SHP77 (cell line): Measurements from ENCODE around the gene MYCBP.
"Not testable (repeated sequence)": the region's sequence is repeated elsewhere in the genome, so short reads cannot be mapped to it uniquely, and the experiment has no call there.

Experiments used
- DNase-seq, 2 experiments: peaks; one replicate each; lab custom pipeline; 2025; lab: John Stamatoyannopoulos, UW

MYCBP gene, protein sequence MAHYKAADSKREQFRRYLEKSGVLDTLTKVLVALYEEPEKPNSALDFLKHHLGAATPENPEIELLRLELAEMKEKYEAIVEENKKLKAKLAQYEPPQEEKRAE

DNA sequence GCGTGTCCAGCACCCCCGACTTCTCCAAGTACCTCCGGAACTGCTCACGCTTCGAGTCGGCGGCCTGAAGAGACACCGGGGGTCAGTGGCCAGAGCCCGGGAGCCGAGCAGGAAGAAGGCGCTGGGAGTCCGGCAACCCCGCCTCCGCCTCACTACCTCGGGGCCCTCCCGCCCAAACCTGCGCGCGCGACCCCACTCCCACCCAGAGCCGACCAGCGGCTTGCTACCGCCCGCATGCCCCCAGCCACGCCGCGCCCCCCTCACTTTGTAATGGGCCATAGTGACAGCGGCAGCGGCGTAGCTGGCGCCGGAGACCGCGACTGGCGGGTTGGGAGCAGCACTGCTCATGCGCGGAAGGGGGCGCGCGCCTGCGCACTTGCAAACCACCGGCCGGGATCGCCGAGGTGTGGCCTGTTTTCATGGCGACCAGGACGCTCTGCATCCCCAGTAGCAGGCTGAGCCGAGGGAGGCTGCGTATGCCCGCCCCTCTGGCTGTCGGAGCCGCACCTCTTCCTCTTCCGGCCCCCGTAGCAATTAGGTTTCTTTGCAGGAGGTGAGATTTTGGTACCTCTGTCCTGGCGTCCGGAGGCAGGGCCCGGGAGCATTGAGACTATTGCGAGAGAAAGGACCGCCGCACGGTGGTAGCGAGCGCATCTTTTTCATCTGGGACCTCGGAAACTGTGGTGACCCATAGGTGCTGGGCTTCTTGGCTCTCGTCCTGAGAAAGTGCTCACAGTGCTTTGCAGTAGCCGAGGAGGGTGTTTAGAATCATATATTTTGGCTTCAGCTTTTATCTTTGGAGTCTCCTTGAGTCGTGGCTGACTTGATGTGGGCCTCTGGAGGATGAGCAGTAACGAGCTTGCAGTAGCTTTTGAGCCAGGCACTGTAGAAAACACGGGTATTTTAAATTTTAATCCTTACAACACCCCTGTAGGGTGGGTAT, at the start of gene MYCBP:
TSS of gene MYCBP (minus strand) at position 322 of the 943 bp plus-strand sequence. CDS start at position 279, 43 bp downstream.
- peak; percentile 89 to 92 for DNase-seq

- DNase-seq, result peak; percentile 2 to 6
Measured at GRCh38 chr1:38919130-38919529, 46.0 kb upstream of the MYCBP start.

- DNase-seq, result no peak
Measured at GRCh38 chr1:38918568-38918967, 45.4 kb upstream of the MYCBP start.

- DNase-seq, result no peak
Measured at GRCh38 chr1:38917772-38918171, 44.6 kb upstream of the MYCBP start.

- DNase-seq, result no peak
Measured at GRCh38 chr1:38917337-38917736, 44.2 kb upstream of the MYCBP start.

- no peak for DNase-seq
Measured at GRCh38 chr1:38915352-38915948, 42.3 kb upstream of the MYCBP start.

DNA sequence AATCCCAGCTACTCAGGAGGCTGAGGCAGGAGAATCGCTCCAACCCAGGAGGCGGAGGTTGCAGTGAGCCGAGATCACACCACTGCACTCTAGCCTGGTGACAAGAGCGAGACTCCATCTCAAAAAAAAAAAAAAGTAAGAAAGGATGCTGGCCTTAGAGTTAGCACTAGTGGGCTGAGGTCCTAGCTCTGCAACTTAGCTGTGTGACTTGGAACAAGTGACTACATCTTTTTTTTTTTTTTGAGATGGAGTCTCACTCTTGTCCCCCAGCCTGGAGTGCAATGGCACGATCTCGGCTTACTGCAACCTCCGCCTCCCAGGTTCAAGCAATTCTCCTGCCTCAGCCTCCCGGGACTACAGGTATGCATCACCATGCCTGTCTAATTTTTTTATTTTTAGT, 41.8 kb upstream of the MYCBP start:
- DNase-seq, result not testable (repeated sequence)

GRCh38 chr1:38908821-38909220, 35.7 kb upstream of the MYCBP start:
- no peak for DNase-seq

- DNase-seq, result no peak
Measured at GRCh38 chr1:38905985-38906384, 32.8 kb upstream of the MYCBP start.

DNA sequence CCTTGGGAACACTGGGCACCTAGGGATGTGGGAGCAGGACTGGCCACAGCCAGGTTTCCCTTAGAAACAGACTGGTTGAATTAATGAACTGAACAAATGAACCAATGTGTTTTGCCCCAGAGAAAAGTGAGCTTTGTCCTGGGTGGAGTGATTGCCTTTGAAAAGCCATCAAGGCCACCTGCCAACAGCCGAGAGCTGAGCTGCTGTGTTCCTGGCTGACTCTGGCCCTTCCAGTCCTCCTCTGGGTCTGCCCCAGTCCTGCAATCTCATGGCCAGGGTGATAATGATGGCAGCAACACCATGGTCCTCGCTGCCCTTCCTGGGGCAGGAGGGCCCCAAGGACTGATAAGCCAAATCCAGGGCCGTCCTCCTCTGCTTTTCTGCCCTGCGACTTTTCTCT, 26.4 kb upstream of the MYCBP start:
- no peak for DNase-seq

- DNase-seq, result no peak
Measured at GRCh38 chr1:38898653-38899230, 25.6 kb upstream of the MYCBP start.

DNA sequence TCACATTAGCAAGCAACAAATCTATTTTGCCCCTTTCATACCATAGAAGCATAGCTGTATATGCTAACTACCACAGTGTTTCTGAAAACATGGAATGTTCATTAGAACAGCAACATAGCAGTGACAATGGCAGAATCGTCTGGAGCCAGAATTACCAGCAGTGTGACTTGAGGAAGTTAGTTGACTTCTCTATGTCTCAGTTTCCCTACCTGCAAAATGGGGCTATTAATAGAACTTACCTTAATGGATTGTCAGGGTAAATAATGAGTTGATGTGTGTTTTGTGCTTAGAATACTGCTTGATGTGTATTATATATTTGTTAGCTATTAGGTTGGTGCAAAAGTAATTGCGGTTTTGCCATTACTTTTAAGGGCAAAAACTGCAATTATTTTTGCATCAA, 23.0 kb upstream of the MYCBP start:
- no peak for DNase-seq

DNA sequence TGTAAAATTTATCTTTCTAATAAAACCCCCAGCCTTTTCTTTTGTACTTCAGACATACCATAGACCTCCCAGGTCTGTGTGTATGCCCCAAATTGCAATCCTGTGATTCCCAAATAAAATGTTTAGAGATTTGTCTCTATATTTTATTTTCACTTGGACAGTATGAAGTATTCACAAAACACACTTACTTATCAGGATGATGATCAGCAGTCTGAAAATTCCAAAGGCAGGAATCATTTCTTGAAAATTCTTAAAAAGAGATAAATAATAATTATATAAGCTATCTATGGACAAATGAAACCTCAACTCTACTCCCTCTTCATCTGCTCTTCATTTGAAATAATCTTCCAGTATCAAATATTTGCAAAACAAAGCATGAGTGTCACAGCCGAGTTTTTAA, 19.8 kb upstream of the MYCBP start:
- DNase-seq, result no peak

GRCh38 chr1:38891753-38892152, 18.6 kb upstream of the MYCBP start:
- no peak for DNase-seq

GRCh38 chr1:38889589-38889988, 16.4 kb upstream of the MYCBP start:
- DNase-seq, result no peak

GRCh38 chr1:38888423-38889333, 15.5 kb upstream of the MYCBP start:
- DNase-seq, result no peak

DNA sequence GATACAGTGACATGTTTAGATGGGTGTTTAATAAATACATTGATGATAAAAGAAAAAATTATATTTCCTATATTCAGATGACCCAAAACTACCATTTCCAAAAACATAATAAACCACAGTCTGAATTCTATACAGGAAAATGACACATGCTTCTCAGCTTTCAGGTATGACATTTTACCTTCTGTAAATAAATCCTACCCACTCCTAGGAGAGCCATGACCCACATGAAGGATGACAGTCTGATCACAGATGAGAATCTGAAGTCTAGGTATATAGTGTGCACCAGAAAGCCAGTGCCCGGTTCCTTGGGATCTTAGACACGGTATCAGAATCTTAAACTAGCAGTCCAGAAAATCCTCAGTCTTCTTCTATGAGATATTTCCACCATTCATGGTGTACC, 11.9 kb upstream of the MYCBP start:
- DNase-seq, result no peak

GRCh38 chr1:38881487-38881886, 8.3 kb upstream of the MYCBP start, which contains the start of gene GJA9:
Gene GJA9 (minus strand): TSS chr1:38881587. CDS start chr1:38876098, 5,489 bp downstream.
- DNase-seq, result no peak

DNA sequence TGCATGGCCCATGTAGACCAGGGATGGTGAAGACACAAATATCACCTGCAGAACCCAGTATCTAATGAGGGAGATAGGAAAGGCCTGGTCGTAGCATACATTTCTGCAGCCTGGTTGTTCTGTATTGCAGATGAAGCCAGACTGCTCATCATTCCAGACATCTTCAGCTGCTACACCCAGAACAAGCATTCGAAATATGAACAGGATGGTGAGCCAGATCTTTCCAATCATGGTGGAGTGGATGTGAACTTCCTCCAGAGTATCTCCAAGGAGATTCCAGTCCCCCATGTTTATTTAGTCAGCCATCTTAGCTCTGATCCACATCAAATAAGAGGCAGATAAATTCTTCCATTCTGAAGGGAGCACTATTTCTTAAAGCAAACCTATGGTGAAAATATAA, 2.7 kb upstream of the MYCBP start:
- no peak for DNase-seq

DNA sequence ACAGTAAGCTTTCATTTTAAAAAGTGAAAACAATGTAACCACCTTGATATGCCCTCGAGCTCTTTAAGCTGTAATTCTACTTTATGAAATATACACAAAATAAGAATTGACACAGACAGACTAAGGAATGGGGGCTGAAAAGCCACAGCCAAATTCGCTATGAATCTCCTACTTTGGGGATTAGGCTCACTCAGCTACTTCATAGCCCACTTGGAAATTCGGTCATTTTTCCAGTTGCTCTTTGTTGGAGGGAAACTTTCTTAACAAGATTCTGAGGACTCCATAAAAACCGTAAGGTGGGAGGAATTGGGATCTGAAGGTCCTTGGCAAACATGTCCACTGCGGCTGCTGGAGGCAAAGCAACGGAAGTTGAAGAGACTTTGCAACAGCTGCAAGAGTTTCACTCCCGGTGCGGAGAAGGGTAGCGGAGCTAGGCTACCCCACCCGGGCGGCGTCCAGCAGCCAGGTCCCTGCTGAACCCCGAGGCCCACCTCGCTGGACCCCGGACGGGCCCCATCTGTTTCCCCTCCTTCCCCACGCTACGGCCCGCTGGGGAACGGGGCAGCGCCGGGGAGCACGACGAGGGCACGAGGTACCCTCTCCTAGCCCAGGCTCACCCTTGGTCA, 634 bp downstream of the MYCBP start:
- DNase-seq, result no peak

GRCh38 chr1:38870996-38871395, 2.2 kb downstream of the MYCBP start:
- no peak for DNase-seq
